ENCODE results near the gene APOBEC2.

The APOBEC2 gene

GRCh38 chr6:41092421-41093140 is 39.6 kb downstream of the APOBEC2 start:
- no peak for DNase-seq

- DNase-seq = no peak
These were observed 40.7 kb downstream of the APOBEC2 start for GRCh38 chr6:41093729-41094128.

DNA sequence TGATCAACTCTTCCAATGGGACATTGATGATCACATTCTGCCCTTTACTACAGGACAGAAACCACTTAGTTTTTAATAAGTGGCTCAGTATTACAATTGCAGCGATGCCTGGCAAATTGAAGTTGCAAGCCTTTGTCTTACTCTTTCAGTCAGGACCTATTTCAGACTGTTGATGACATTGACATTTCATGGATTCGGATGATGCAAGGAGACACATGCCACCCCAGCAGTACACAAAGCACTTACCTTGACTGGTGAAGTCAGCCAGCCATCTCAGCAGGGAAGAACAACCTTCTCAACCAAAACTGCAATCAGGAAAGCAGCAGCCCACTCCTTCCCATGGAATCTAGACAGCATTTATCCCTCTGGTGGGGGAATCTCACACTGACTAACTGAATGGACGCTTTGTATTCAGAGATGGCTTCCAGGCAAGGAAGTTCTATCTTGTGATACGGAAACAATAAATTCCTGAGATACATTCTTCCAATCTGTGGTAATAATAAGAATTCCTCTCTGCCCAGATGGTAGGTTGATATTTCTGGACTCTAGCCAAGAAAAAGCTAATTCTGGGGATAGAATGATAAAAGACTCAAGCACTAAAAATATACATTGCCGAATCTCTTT is 44.6 kb downstream of the APOBEC2 start:
- no peak for DNase-seq

GRCh38 chr6:41098366-41098765 is 45.4 kb downstream of the APOBEC2 start:
- DNase-seq = no peak

DNA sequence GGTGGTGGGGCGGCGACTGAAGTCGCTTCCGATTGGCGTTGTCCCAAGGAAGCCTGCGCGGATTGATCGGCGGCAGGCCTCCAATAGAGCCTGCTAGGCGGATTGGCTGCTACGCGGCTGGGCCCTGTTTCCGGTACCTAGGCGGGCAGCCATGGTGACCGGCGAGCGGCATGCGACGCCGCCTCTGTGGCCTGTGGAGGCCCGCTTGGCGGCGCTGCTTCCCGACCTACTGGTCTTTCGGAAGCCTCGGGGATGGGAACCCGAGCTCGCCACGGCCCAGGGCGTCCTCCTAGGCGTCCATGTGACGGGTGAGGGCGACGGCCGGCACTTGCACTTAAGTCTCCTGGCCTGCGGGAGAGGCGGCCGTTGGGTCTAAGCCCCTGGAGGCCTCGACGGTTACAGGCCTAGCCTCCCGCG is 47.9 kb downstream of the APOBEC2 start:
- no peak for DNase-seq

- no peak for DNase-seq
These were observed 50.8 kb downstream of the APOBEC2 start for GRCh38 chr6:41103847-41104246.

GRCh38 chr6:41111017-41111416 is 58.0 kb downstream of the APOBEC2 start:
- DNase-seq = no peak
